Right cardiac atrium (tissue), 5 donors: ENCODE results near the gene LMX1B. TPM values are rescaled to one million over a fixed set of nuclear protein-coding genes. Genes with fewer than 3 reads are reported as not detected.
"Not testable (repeated sequence)": the region's sequence is repeated elsewhere in the genome, so short reads cannot be mapped to it uniquely, and the experiment has no call there.

Source experiments
- ATAC-seq, 2 donors: fragments of 200-7000 bp; cut with Tn5 transposase; one replicate each; pipeline versions ENCODE4 v1.8.0 to v1.9.1; 2020; ENCODE audit warnings: moderate library complexity in 2 of 2, mild to moderate bottlenecking in 1 of 2
- DNase-seq, 3 donors: peaks; one replicate each; pipeline ENCODE4 v3.0.0-alpha.2; 2020
- H3K27ac ChIP-seq: one replicate; pipeline ENCODE4 v1.5.1; 2013; ENCODE audit warnings: mild to moderate bottlenecking, low read length, control low read depth, moderate library complexity
- H3K27me3 ChIP-seq: one replicate; pipeline ENCODE4 v1.6.1; 2013; ENCODE audit not compliant: control insufficient read depth, insufficient read depth
- H3K4me1 ChIP-seq: one replicate; pipeline ENCODE4 v1.6.1; 2013; ENCODE audit warnings: low read length; ENCODE audit not compliant: control insufficient read depth, insufficient read depth
- H3K4me3 ChIP-seq: one replicate; pipeline ENCODE4 v1.5.1; 2013; ENCODE audit warnings: low read length, control low read depth
- H3K9me3 ChIP-seq: one replicate; pipeline ENCODE4 v1.6.1; 2013; ENCODE audit warnings: low read length; ENCODE audit not compliant: control insufficient read depth
- WGBS: extraction: QIAGEN DNeasy Blood & Tissue Kit; methylation state at CpG from one replicate; pipeline ENCODE4 v1.1.7; 2013; 5-methylcytosine and 5-hydroxymethylcytosine counted together
- intact Hi-C, 4 donors: fragments of 100-400 bp; cut with DNase I; formaldehyde crosslinking; loops; one replicate each; pipeline versions ENCODE4 v1.11.0 to v1.14.0; 2022 to 2023
- long read RNA-seq, 4 donors: library from polyadenylated mRNA; unstranded; transcript quantifications; one replicate each; pipeline ENCODE4 v2.0.0, GENCODE V29; 2020 to 2021
- polyA plus RNA-seq: library from polyadenylated mRNA; stranded (reverse); fragments of 200-250 nt; gene quantifications from one replicate; pipeline ENCODE4 v1.2.3, GENCODE V29; 2013
- total RNA-seq, 4 donors: library from RNA; stranded (reverse); fragmentation: NEBNext Ultra II Directional; extraction: Animal tissue kit (Norgen Biotek cat#: 25700); gene quantifications; one replicate each; pipeline ENCODE4 v1.2.1, GENCODE V29; 2021
- donor health status: healthy with polysubstance abuse.
- donor health status: DM: no; HTN: yes; CAD: no.
- donor health status: DM: no; HTN: no; CAD: no.
- donor health status: DM: no; HTN: yes; CAD: no; lungs with severe emphysema.
- donor health status: DM: yes; HTN: yes; CAD: no.

Gene LMX1B
- 1 to 10 TPM; 1.0 to 3.6 (median 1.8) TPM for total RNA-seq
- polyA plus RNA-seq, result 0.81 TPM
- long read RNA-seq, donor 1, partial matches to known transcripts, result 0 of 3 reads
- long read RNA-seq, donor 1, other reads (novel, unspliced or antisense), result 3 of 3 reads
- long read RNA-seq, donor 2, partial matches to known transcripts, result 4 of 5 reads
- long read RNA-seq, donor 2, other reads (novel, unspliced or antisense), result 1 of 5 reads
- long read RNA-seq, donor 3, partial matches to known transcripts, result 0 of 2 reads
- long read RNA-seq, donor 3, other reads (novel, unspliced or antisense), result 2 of 2 reads
- long read RNA-seq, donor 4, result 0 reads

DNA sequence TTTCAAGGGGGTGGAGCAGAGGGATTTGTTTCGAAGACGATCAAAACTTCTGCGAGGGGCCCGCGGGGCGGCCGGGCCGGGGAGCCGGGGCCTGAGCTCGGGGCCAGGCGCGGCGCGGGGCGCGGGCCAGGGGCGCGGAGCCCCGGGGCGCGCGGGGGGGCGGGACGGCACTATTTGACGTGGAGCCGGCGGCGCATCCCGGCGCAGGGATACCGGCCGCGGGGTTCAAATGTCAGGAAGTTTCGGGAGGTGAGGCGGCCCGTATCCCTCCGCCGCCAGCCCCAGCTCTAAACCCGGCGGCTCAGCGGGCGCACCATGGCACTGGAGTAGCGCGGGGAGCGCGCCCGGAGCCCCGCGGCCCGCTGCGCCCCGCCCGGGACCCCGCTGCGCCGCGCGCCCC lies at the start of gene LMX1B:
LMX1B (plus strand) TSS at position 278 of the 400 bp plus-strand sequence. CDS start 522 bp downstream, outside the sequence.
- DNase-seq (peak; percentile 80 to 91 (median 88)), ATAC-seq (no peak)
- Histone ChIP-seq H3K27me3 (no peaks in the 10 kb centered on the region), H3K27ac (no peak within 1 kb of the TSS), H3K4me3 (peak within 1 kb of the TSS; percentile 65), H3K9me3 (no peaks in the 10 kb centered on the region), H3K4me1 (no peaks in the 10 kb centered on the region)
- WGBS, result under 1% methylated on average over 50 of the region's 58 CpGs
- intact Hi-C loops, result loop anchor here in 3 of 4 donors (5.0 to 10.0 kb wide), 4 partner anchors 71 to 169 kb away; no protein-coding TSS in a partner anchor

DNA sequence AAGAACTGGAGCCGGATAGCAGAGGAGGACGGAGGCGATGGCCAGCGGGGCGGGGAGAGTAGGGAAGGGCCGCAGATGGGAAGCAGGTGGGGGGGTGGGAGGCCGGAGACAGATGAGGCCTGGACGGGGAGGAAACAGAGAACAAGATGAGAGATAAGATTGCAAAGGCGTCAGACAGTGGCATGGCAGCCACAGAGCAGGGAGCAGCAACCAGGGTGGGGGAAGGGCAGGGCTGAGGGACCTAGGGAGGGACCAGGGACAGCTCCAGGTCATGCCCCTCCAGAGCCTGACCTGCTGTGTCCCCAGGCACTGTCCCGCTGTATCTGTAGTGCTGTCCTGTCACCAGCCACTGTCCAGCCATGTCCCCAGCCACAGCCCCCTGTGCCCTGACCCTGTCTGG lies 49.6 kb upstream of the LMX1B start:
- no peaks in the 10 kb centered on the region for H3K27me3 ChIP-seq
- no peaks in the 10 kb centered on the region for H3K9me3 ChIP-seq
- 37% methylated on average over 10 of the region's 10 CpGs for WGBS
- H3K4me1 ChIP-seq, result no peaks in the 10 kb centered on the region
- intact Hi-C loops, result no loop called here
- no peak for DNase-seq
- no peak overlapping the region for H3K4me3 ChIP-seq
- H3K27ac ChIP-seq, result no peak overlapping the region
- ATAC-seq, result peak; percentile 10 to 29

DNA sequence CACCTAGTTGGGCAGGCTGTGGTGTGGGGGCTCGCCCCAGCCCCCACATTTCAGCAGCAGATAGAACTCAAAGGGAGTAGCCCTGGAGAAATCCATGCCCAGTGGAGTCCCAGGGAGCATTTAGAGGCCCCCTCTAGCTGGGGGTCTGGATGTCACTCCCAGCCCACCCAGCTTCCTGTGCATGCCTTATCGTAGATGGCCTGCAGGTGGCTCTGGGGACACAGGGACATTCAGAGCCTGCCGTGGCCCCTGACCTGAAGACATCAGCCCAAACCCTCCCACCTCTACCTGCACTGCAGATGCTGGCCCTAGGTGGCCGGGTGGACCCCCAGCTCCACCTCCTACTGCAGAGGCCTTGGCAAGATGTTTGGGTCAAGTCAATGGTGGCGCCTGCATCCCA lies 49.0 kb upstream of the LMX1B start:
- Histone ChIP-seq H3K27me3 (no peaks in the 10 kb centered on the region), H3K4me1 (no peaks in the 10 kb centered on the region), H3K9me3 (no peaks in the 10 kb centered on the region), H3K27ac (no peak overlapping the region), H3K4me3 (no peak overlapping the region)
- ATAC-seq, result no peak
- DNase-seq, result no peak
- WGBS, result 63% methylated on average over 5 of the region's 5 CpGs
- intact Hi-C loops, result no loop called here

GRCh38 chr9:126565336-126566128 lies 48.2 kb upstream of the LMX1B start:
- Histone ChIP-seq H3K4me3 (no peak overlapping the region), H3K9me3 (no peaks in the 10 kb centered on the region), H3K27me3 (no peaks in the 10 kb centered on the region), H3K27ac (no peak overlapping the region), H3K4me1 (no peaks in the 10 kb centered on the region)
- WGBS, result 88% methylated on average over 11 of the region's 11 CpGs
- ATAC-seq, result no peak
- no peak for DNase-seq
- intact Hi-C loops, result no loop called here

DNA sequence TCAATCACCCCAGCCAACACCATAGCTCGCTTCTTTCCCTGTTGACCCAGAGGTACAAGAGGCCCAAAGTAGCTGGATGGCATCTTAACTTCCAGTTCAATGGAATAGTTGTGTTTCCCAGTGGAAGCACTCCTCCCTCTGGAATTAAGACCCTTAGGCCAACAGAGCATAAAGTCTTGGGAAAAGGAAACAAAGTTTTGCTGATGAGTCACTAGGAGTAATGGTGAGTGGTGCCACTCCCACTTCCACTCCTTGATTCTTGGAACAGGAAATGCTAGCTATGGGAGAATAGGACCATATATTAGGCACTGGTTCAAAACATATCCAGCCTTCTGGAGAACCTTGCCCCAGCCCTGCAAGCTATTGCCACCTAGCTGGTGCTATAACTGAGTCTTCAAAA lies 44.7 kb upstream of the LMX1B start:
- 93% methylated on average over 1 of the region's 1 CpG for WGBS
- no peak for DNase-seq
- intact Hi-C loops, result no loop called here

GRCh38 chr9:126578029-126578428 lies 35.7 kb upstream of the LMX1B start:
- ATAC-seq (no peak), DNase-seq (no peak)
- H3K4me3 ChIP-seq, result no peak overlapping the region
- no peaks in the 10 kb centered on the region for H3K4me1 ChIP-seq
- no peak overlapping the region for H3K27ac ChIP-seq
- intact Hi-C loops, result no loop called here
- no peaks in the 10 kb centered on the region for H3K9me3 ChIP-seq
- WGBS, result 73% methylated on average over 6 of the region's 6 CpGs
- H3K27me3 ChIP-seq, result no peaks in the 10 kb centered on the region

More for the DNA sequence above, 44.7 kb upstream of the LMX1B start:
- H3K27ac ChIP-seq, result no peak overlapping the region
- peak in 1 of 2 donors; percentile 65 for ATAC-seq
- H3K27me3 ChIP-seq, result peaks cover 3% of the 10 kb centered on the region
- no peaks in the 10 kb centered on the region for H3K4me1 ChIP-seq
- H3K9me3 ChIP-seq, result no peaks in the 10 kb centered on the region
- H3K4me3 ChIP-seq, result no peak overlapping the region

DNA sequence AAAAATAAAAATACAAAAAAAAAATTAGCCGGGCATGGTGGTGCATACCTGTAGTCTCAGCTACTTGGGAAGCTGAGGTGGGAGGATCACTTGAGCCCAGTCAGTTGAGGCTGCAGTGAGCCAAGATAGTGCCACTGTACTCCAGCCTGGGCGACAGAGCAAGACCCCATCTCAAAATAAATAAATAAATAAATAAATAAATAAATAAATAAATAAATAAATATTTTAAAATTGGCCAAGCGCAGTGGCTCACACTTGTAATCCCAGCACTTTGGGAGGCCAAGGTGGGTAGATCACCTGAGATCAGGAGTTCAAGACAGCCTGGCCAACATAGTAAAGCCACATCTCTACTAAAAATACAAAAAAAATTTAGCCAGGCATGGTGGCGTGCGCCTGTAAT lies 33.4 kb upstream of the LMX1B start:
- ATAC-seq, H3K27me3 ChIP-seq, H3K27ac ChIP-seq, DNase-seq, H3K9me3 ChIP-seq, H3K4me3 ChIP-seq, H3K4me1 ChIP-seq, intact Hi-C loops: not testable (repeated sequence)
- 89% methylated on average over 5 of the region's 5 CpGs for WGBS

DNA sequence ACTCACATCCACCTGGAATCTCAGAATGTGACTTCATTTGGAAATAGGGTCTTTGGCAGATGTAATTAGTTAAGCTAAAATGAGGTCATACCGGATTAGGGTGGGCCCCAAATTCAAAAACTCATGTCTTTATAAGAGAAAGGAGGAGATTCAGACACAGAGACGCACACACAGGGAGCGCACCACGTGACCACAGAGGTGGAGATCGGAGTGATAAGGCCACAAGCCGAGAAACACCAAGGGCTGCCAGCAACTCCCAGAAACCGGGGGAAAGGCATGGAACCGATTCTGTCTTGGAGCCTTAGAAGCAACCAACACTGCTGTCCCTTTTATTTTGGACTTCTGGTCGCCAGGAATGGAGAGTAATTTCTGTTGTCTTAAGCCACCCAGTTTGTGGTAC lies 31.8 kb upstream of the LMX1B start:
- ATAC-seq (no peak), DNase-seq (no peak)
- Histone ChIP-seq H3K27ac (no peak overlapping the region), H3K4me1 (peaks cover 2% of the 10 kb centered on the region), H3K9me3 (no peaks in the 10 kb centered on the region), H3K4me3 (no peak overlapping the region), H3K27me3 (no peaks in the 10 kb centered on the region)
- 60% methylated on average over 9 of the region's 9 CpGs for WGBS
- intact Hi-C loops, result no loop called here

- intact Hi-C loops, result no loop called here
- no peaks in the 10 kb centered on the region for H3K9me3 ChIP-seq
- 82% methylated on average over 7 of the region's 7 CpGs for whole genome bisulfite sequencing
- H3K27me3 ChIP-seq, result no peaks in the 10 kb centered on the region
- H3K4me3 ChIP-seq, result no peak overlapping the region
- no peak overlapping the region for H3K27ac ChIP-seq
- no peak for DNase-seq
- no peak for ATAC-seq
- peaks cover 5% of the 10 kb centered on the region for H3K4me1 ChIP-seq
These were observed 31.3 kb upstream of the LMX1B start for GRCh38 chr9:126582427-126582826.

DNA sequence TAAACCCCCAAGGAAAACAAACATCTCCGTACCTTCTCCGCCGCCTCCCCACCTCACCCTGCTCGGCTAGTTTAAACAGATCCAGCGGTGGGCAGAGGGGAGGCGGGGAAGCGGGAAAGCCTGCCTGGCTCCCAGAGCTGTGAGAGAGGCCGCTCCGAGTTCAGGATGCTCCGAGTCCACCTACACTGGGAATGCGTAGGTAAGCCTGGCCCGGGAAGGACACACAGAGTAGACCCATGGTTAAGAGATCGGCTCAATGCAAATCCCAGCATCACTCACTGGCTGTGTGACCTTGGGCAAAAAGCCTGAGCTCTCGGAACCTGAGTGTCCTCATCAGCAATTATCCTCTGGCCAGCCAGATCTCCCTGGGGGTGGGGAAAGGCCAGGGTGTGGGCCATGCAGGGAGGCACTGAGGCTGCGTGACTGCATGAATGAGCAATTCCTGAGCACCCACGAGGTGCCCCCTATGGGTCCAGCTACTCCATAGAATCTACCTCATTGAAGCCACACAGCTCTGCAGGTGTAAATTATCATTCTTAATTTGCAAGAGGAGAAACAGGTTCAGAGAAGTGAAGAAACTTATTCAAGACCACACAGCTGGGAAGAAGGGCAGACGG lies 30.5 kb upstream of the LMX1B start:
- 67% methylated on average over 17 of the region's 17 CpGs for WGBS
- H3K27me3 ChIP-seq, result no peaks in the 10 kb centered on the region
- no peak overlapping the region for H3K4me3 ChIP-seq
- DNase-seq, result no peak
- H3K9me3 ChIP-seq, result no peaks in the 10 kb centered on the region
- no peak overlapping the region for H3K27ac ChIP-seq
- intact Hi-C loops, result no loop called here
- no peak for ATAC-seq
- peaks cover 12% of the 10 kb centered on the region for H3K4me1 ChIP-seq

GRCh38 chr9:126584611-126585010 lies 29.1 kb upstream of the LMX1B start:
- 95% methylated on average over 7 of the region's 7 CpGs for WGBS
- H3K4me3 ChIP-seq, result no peak overlapping the region
- H3K27ac ChIP-seq, result no peak overlapping the region
- no peak for DNase-seq
- intact Hi-C loops, result no loop called here
- H3K4me1 ChIP-seq, result peaks cover 12% of the 10 kb centered on the region
- no peaks in the 10 kb centered on the region for H3K27me3 ChIP-seq
- H3K9me3 ChIP-seq, result no peaks in the 10 kb centered on the region
- ATAC-seq, result no peak
